ENCODE results near the gene C2orf92. TPM values are rescaled to one million over a fixed set of nuclear protein-coding genes. Genes with fewer than 3 reads are reported as not detected.
"Not testable (repeated sequence)": the region's sequence is repeated elsewhere in the genome, so short reads cannot be mapped to it uniquely, and the experiment has no call there.

The C2orf92 gene
- total RNA-seq, 2 experiments from 2014 or later: 6.1 to 7.3 TPM

DNA sequence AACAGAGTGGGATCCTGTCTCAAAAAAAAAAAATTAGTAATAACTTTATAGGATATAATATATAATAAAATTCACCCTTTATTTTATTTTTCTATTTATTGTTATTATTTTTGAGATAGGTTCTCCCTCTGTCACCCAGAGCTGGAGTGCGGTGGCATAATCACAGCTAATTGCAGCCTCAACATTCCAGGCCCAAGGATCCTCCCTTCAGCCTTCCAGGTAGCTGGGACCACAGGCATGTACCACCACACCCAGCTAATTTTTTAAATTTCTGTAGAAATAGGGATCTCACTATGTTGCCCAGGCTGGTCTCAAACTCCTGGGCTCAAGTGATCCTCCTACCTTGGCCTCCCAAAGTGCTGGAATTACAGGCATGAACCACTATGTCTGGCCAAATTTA, 958 bp downstream of the C2orf92 start:
- Mint-ChIP-seq H3K27me3 (no peaks in the 10 kb centered on the region), H3K36me3 (peaks cover 3% of the 10 kb centered on the region), H3K4me1 (peaks cover 23% of the 10 kb centered on the region)

DNA sequence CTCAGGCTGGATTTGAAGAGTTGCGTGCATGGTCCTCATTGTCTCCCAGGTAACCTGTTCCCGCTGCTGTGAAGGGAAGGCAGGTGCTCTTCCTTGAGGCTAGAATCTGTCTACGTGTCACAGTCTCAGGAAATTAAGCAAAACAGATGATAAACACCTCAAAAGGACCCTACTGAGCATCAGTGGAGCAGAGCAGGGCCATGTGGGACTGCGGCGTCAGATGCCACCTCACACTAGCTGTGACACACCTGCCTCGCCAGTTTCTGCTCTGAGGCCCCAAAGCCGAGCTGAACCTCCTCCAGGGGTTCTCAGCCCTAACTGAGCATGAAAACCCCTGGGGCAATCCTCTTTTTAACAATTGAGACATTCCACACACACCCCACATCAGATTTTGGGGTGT, 2.0 kb downstream of the C2orf92 start:
- Mint-ChIP-seq H3K27ac (no peak overlapping the region), H3K9me3 (no peaks in the 10 kb centered on the region), H3K27me3 (no peaks in the 10 kb centered on the region), H3K4me3 (no peak overlapping the region), H3K36me3 (peaks cover 3% of the 10 kb centered on the region), H3K4me1 (peaks cover 27% of the 10 kb centered on the region)
- DNase-seq: no peak

More for the DNA sequence above, 958 bp downstream of the C2orf92 start:
- Mint-ChIP-seq H3K4me3 (no peak overlapping the region), H3K27ac (no peak overlapping the region), H3K9me3 (no peaks in the 10 kb centered on the region)
- no peak for DNase-seq

DNA sequence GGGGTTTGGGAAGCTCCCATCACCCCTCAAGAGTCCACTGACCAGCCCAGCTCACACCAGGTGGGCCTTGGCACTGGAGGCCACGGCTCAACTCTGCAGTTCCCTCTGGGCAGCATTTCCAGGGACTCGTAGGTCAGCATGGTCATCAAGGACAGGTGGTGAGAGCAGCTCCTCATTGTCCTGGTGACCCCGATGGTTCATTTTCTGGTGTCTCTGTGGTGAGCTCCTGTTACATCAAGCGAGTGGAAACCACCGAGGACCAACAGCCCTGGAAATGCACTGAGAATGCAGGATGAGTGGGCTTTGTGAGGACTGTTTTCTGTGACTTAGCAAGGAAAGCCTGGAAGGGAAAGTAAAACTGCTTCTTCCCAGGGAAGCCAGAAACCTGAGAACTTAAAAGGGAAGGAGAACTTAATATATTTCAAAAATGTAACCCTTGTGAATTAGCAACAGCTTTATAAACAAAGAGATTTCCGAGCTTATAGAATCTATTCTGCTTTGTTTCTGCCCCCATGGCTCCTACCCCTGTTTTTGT, 3.2 kb downstream of the C2orf92 start:
- peak overlapping the region; percentile 92 for H3K27ac Mint-ChIP-seq
- H3K27me3 Mint-ChIP-seq, H3K9me3 Mint-ChIP-seq, DNase-seq, H3K36me3 Mint-ChIP-seq, H3K4me3 Mint-ChIP-seq: not testable (repeated sequence)
- H3K4me1 Mint-ChIP-seq: peaks cover 30% of the 10 kb centered on the region

DNA sequence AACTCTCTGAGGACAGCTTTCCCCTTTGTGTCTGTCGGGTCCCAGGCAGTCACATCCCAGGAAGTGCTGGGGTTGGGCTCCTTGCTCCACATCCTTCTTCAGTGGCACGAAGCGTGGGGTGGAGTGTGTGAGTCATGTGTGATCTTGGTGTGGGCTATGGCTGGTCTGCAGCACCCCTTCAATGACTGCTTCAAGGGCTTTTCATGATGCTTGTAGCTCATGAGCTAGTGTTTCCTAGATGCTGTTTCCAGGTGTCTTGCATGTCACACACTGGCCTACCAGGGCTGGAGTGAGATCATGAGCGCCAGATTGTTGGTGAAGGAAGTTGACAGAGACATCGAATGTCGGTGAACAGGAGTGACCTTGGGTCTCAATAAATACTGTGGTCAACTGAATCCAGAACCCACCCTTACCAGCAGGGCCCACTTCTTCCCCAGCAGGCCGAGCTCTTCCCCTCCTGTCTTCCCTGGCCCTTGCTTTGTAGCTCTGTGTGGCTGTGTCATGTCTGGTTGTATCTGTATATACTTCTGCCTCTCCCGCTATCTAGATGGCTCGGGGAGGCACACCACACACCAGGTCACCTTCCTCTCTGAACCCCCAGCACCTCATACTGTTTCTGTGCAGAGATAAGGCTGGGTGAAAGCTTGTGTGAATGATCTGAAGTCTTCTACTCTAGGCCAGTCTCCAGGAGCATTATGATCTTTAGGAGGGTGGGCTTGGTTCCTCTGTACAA, 3.8 kb downstream of the C2orf92 start:
- peaks cover 30% of the 10 kb centered on the region for H3K4me1 Mint-ChIP-seq

GRCh38 chr2:97673915-97674283, 4.4 kb downstream of the C2orf92 start:
- Mint-ChIP-seq H3K27ac (peak overlapping the region; percentile 92), H3K27me3 (peaks cover 4% of the 10 kb centered on the region), H3K4me1 (peaks cover 30% of the 10 kb centered on the region), H3K36me3 (peaks cover 6% of the 10 kb centered on the region), H3K9me3 (no peaks in the 10 kb centered on the region), H3K4me3 (peak overlapping the region; percentile 27)
- peak; percentile 67 for DNase-seq

More for the DNA sequence above, 3.8 kb downstream of the C2orf92 start:
- Mint-ChIP-seq H3K27ac (peak overlapping the region; percentile 92), H3K36me3 (peaks cover 6% of the 10 kb centered on the region), H3K27me3 (peaks cover 4% of the 10 kb centered on the region), H3K9me3 (no peaks in the 10 kb centered on the region), H3K4me3 (peak overlapping the region; percentile 27)
- DNase-seq: peak; percentile 56

DNA sequence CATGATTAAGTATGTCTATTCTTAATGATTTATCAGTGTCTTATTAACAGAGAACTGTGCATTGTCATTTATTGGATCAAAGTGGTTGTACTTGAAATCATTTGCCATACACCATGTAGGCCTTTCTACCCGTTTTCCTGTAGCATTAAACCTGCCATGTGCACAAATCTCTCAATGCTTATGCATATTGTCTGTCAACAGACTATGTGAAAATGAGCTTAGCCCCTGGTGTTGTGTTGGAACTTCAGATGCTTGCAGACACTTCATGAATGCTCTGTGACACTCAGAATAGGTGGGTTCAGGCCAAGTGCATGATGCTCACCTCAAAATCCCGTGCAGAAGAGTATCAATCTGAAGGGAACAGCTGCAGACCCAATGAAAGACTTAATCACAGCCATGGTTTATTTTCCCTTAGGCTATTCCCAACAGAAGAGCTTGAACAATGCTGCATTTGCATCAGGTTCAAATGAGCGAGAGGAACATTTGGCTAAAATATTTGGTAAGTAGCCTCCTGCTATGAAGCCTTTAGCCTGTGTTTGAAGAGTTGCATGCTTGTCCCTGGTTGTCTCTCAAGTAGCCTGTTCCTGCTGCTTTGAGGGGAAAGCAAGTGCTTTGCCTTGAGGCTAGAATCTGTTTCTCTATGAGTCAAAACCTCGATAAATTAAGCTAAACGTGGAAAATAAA, 6.1 kb downstream of the C2orf92 start:
- Mint-ChIP-seq H3K9me3 (no peaks in the 10 kb centered on the region), H3K27me3 (peaks cover 4% of the 10 kb centered on the region), H3K4me3 (no peak overlapping the region), H3K27ac (no peak overlapping the region), H3K4me1 (peaks cover 30% of the 10 kb centered on the region), H3K36me3 (peaks cover 6% of the 10 kb centered on the region)
- DNase-seq: no peak

DNA sequence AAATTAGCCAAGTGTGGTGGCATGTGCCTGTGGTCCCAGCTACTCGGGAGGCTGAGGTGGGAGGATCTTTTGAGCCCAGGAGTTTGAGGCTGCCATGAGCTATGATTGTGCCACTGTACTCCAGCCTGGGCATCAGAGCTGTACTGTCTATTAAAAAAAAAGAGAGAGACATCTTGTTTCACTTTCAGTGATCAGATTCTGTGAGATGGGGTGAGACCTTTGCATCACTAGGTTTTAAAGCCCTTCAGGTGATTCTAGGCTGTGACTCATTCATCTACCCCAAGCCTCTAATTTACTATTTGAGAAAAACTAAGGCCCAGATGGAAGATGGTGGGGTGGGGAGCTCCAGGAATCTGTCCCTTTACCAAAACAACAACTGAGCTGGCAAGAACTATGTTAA, 7.1 kb downstream of the C2orf92 start:
- Mint-ChIP-seq H3K36me3 (peaks cover 6% of the 10 kb centered on the region), H3K4me3 (no peak overlapping the region), H3K27ac (peak overlapping the region; percentile 38), H3K9me3 (no peaks in the 10 kb centered on the region), H3K4me1 (peaks cover 30% of the 10 kb centered on the region), H3K27me3 (peaks cover 4% of the 10 kb centered on the region)
- no peak for DNase-seq

DNA sequence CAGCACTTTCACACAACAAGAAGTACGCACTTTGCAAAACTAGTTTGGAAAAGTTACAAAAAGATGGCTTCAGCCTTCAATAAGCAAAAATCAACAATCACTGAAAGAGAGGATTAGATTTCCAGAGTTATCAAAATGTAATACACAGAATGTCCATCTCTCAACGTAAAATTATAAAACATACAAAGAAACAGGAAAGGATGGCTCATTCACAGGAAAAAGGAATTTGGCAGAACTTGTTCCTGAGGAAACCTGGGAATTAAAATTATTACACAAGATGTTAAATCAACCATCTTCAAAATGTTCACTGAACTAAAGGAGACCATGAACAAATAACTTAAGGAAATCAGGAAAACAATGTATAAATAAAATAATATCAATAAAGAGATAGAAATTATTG, 8.0 kb downstream of the C2orf92 start:
- Mint-ChIP-seq H3K36me3 (peaks cover 6% of the 10 kb centered on the region), H3K27ac (no peak overlapping the region), H3K27me3 (peaks cover 4% of the 10 kb centered on the region), H3K4me3 (no peak overlapping the region), H3K4me1 (peaks cover 30% of the 10 kb centered on the region), H3K9me3 (no peaks in the 10 kb centered on the region)
- DNase-seq: no peak

DNA sequence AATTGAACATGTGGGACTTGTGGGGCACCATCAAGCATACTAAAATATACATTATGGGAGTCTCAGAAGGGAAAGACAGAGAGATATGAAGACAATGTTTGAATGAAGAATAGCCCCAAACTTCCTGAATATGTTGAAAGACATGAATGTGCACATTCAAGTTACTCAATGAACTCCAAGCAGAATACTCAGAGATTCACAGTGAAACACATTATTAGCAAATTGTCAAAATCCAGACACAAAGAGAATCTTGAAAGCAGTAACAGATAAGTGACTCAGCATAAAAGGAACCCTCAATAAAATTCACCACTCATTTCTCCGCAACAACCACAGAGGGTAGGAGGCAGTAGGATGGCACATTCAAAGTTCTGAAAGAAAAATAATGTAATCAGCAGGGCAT, 8.8 kb downstream of the C2orf92 start:
- peaks cover 4% of the 10 kb centered on the region for H3K27me3 Mint-ChIP-seq
- no peaks in the 10 kb centered on the region for H3K9me3 Mint-ChIP-seq
- peaks cover 24% of the 10 kb centered on the region for H3K4me1 Mint-ChIP-seq
- no peak for DNase-seq
- peaks cover 6% of the 10 kb centered on the region for H3K36me3 Mint-ChIP-seq
- H3K4me3 Mint-ChIP-seq: no peak overlapping the region
- H3K27ac Mint-ChIP-seq: no peak overlapping the region

GRCh38 chr2:97687235-97687634, 17.7 kb downstream of the C2orf92 start:
- not testable (repeated sequence) for H3K9me3 Mint-ChIP-seq, H3K27me3 Mint-ChIP-seq, H3K27ac Mint-ChIP-seq, H3K36me3 Mint-ChIP-seq, H3K4me3 Mint-ChIP-seq
- peaks cover 12% of the 10 kb centered on the region for H3K4me1 Mint-ChIP-seq
- DNase-seq: peak; percentile 17

- no peaks in the 10 kb centered on the region for H3K27me3 Mint-ChIP-seq
- no peaks in the 10 kb centered on the region for H3K36me3 Mint-ChIP-seq
- DNase-seq: no peak
- H3K9me3 Mint-ChIP-seq: no peaks in the 10 kb centered on the region
- peaks cover 12% of the 10 kb centered on the region for H3K4me1 Mint-ChIP-seq
- no peak overlapping the region for H3K4me3 Mint-ChIP-seq
- peak overlapping the region; percentile 74 for H3K27ac Mint-ChIP-seq
Measured at GRCh38 chr2:97688062-97688827, 18.7 kb downstream of the C2orf92 start.

GRCh38 chr2:97691166-97691565, 21.7 kb downstream of the C2orf92 start:
- Mint-ChIP-seq H3K27ac (no peak overlapping the region), H3K4me1 (peaks cover 12% of the 10 kb centered on the region)
- DNase-seq: no peak

DNA sequence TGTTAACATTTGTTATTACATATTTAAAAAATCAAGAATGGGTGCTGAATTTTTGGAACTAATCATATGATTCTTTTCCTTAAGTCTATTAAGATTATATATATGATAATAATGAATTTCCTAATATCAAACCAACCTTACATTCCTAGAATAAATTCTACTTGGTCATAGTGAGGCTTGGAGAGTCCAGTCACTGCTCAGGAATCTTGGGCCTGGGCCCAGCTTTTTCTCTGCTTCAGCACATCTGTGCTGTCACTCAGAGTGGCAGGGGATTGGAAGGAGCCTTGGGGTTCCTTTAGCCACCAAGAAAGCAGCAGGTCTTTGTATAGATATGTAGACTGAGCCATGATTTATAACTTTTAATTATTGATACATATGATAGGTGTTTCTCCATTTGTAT, 24.0 kb downstream of the C2orf92 start:
- DNase-seq: no peak
- no peaks in the 10 kb centered on the region for H3K36me3 Mint-ChIP-seq
- H3K9me3 Mint-ChIP-seq: no peaks in the 10 kb centered on the region
- peaks cover 9% of the 10 kb centered on the region for H3K4me1 Mint-ChIP-seq
- H3K4me3 Mint-ChIP-seq: no peak overlapping the region
- no peak overlapping the region for H3K27ac Mint-ChIP-seq
- H3K27me3 Mint-ChIP-seq: no peaks in the 10 kb centered on the region

More at GRCh38 chr2:97691166-97691565, 21.7 kb downstream of the C2orf92 start:
- H3K4me3 Mint-ChIP-seq: no peak overlapping the region
- H3K36me3 Mint-ChIP-seq: no peaks in the 10 kb centered on the region
- no peaks in the 10 kb centered on the region for H3K27me3 Mint-ChIP-seq
- no peaks in the 10 kb centered on the region for H3K9me3 Mint-ChIP-seq

GRCh38 chr2:97695744-97696143, 26.2 kb downstream of the C2orf92 start:
- Mint-ChIP-seq H3K27ac (no peak overlapping the region), H3K9me3 (no peaks in the 10 kb centered on the region), H3K27me3 (no peaks in the 10 kb centered on the region), H3K4me1 (peaks cover 11% of the 10 kb centered on the region), H3K36me3 (no peaks in the 10 kb centered on the region), H3K4me3 (no peak overlapping the region)
- DNase-seq: no peak
